ENCODE measurements around the gene FANCI. TPM values are rescaled to one million over a fixed set of nuclear protein-coding genes. Genes with fewer than 3 reads are reported as not detected.

FANCI gene
- total and polyA plus RNA-seq, 2 of the 4 experiments (the other 2 are of a cell fraction) = 13.2 to 34.2 TPM

GRCh38 chr15:89293012-89293411 lies 49.2 kb downstream of the FANCI start:
- intact Hi-C loops (cut with micrococcal nuclease) (no loop called here), in situ Hi-C loops (cut with MboI; ENCODE audit: low sequenced_read_pairs) (no loop called here), dilution Hi-C loops (cut with HindIII; ENCODE audit: low sequenced_read_pairs, unreplicated experiment) (no loop called here)
- H2BK15ac ChIP-seq (ENCODE audit: low read depth, low read length) = no peak overlapping the region
- BruUV-seq (replicated peaks) = no TSS peak
- H3K9ac ChIP-seq (ENCODE audit: low read depth, low read length) = no peak overlapping the region
- H2BK20ac ChIP-seq (ENCODE audit: low read depth, low read length) = no peak overlapping the region
- H2BK120ac ChIP-seq (ENCODE audit: low read depth, low read length) = no peak overlapping the region
- H2AK9ac ChIP-seq (replicated peaks; ENCODE audit: low read depth, low read length, poor library complexity) = no peak overlapping the region
- H3K14ac ChIP-seq (replicated peaks; ENCODE audit: low read depth, low read length) = no peak overlapping the region
- H3K9me1 ChIP-seq (ENCODE audit: insufficient read depth, low read length) = no peaks in the 10 kb centered on the region
- no peaks in the 10 kb centered on the region for H4K20me1 ChIP-seq (ENCODE audit: insufficient read depth, low read length)
- DNase-seq (peak; percentile 5), ATAC-seq (ENCODE audit: low read depth) (no peak)
- H3K79me1 ChIP-seq (ENCODE audit: low read depth in 1 of 2, low read length in 2 of 2) = no peaks in the 10 kb centered on the region
- no peak overlapping the region for H3K4ac ChIP-seq (ENCODE audit: low read depth, low read length)
- 100% methylated on average over 1 of the region's 2 CpGs; no CpG with 5 or more reads in 1 of the 2 experiments for WGBS, 2 experiments (ENCODE audit: extremely low coverage in 2 of 2, insufficient read length in 1 of 2)
- ChIA-PET CTCF (interaction anchor here (0.8 to 1.9 kb wide), 2 partner anchors 8 to 86 kb away, joined by 3 to 8 read pairs; no protein-coding TSS in a partner anchor), POLR2A (ENCODE audit: unreplicated experiment) (no interaction called here)
- no peak overlapping the region for H4K8ac ChIP-seq (ENCODE audit: low read depth in 2 of 2, low read length in 2 of 2)
- no peak overlapping the region for H3K56ac ChIP-seq (ENCODE audit: extremely low read depth, insufficient read depth, low read length)
- H4K91ac ChIP-seq (ENCODE audit: insufficient read depth, low read depth, low read length) = no peak overlapping the region
- no peak overlapping the region for H3K4me2 ChIP-seq (ENCODE audit: low read depth, low read length)
- no peak overlapping the region for H3K23ac ChIP-seq (ENCODE audit: low read depth, low read length)
- no peak overlapping the region for H3K27ac ChIP-seq (ENCODE audit: insufficient read depth, low read length)
- no peak overlapping the region for H3K18ac ChIP-seq (ENCODE audit: low read depth, low read length)
- H3K4me1 ChIP-seq (ENCODE audit: control insufficient read depth, insufficient read depth, low read length) = no peaks in the 10 kb centered on the region
- peaks cover 4% of the 10 kb centered on the region for H3K36me3 ChIP-seq (ENCODE audit: control insufficient read depth, insufficient read depth, low read length)
- no peak overlapping the region for H3K4me3 ChIP-seq (ENCODE audit: insufficient read depth, low read depth, low read length)
- TF ChIP-seq ELK1 (IDR thresholded peaks at IDR 0.05; ENCODE audit: borderline replicate concordance, low read depth, low read length) = no peak
- TF ChIP-seq POLR2A (IDR thresholded peaks at IDR 0.05; ENCODE audit: low read depth, low read length) = no peak
- no peak for TF ChIP-seq RCOR1 (IDR thresholded peaks at IDR 0.05; ENCODE audit: insufficient replicate concordance, low read length)
- no peak for TF ChIP-seq NFE2L2 (IDR thresholded peaks at IDR 0.05; ENCODE audit: low read depth, low read length)
- no peak for TF ChIP-seq FOS (IDR thresholded peaks at IDR 0.05; ENCODE audit: low read depth, low read length)
- TF ChIP-seq CTCF (conservative IDR thresholded peaks at IDR 0.05; ENCODE audit: low read depth, low read length) = no peak
- no peak for TF ChIP-seq USF2 (IDR thresholded peaks at IDR 0.05; ENCODE audit: low read depth, low read length)
- TF ChIP-seq RFX5 (IDR thresholded peaks at IDR 0.05; ENCODE audit: low read depth, low read length) = no peak
- TF ChIP-seq CHD1 (IDR thresholded peaks at IDR 0.05; ENCODE audit: low read depth, low read length) = no peak
- no peak for TF ChIP-seq SMC3 (IDR thresholded peaks at IDR 0.05; ENCODE audit: low read depth, low read length)
- TF ChIP-seq RAD21 (IDR thresholded peaks at IDR 0.05; ENCODE audit: low read length) = no peak
- no peak for TF ChIP-seq MAFK (IDR thresholded peaks at IDR 0.05; ENCODE audit: low read depth, low read length)
- no peak for TF ChIP-seq MXI1 (IDR thresholded peaks at IDR 0.05; ENCODE audit: borderline replicate concordance, low read depth, low read length)
- TF ChIP-seq MAZ (IDR thresholded peaks at IDR 0.05; ENCODE audit: borderline replicate concordance, low read depth, low read length) = no peak
- no peak for TF ChIP-seq CEBPB (IDR thresholded peaks at IDR 0.05; ENCODE audit: low read depth, low read length)
- no peak for TF ChIP-seq BHLHE40 (IDR thresholded peaks at IDR 0.05; ENCODE audit: low read depth, low read length)
- H2AFZ ChIP-seq (replicated peaks; ENCODE audit: low read length, poor library complexity) = no peak overlapping the region
- H3K9me3 ChIP-seq (ENCODE audit: control insufficient read depth, insufficient read depth, low read length) = no peaks in the 10 kb centered on the region
- no peak overlapping the region for H2AK5ac ChIP-seq (ENCODE audit: low read depth, low read length)
- H2BK5ac ChIP-seq (ENCODE audit: low read depth, low read length, poor library complexity, severe bottlenecking) = no peak overlapping the region
- no peak overlapping the region for H4K5ac ChIP-seq (ENCODE audit: low read depth, low read length)
- H3K27me3 ChIP-seq (ENCODE audit: control insufficient read depth, insufficient read depth, low read length) = no peaks in the 10 kb centered on the region
